HepG2 (cell line): ENCODE results near the gene CDK5RAP1. TPM values are rescaled to one million over a fixed set of nuclear protein-coding genes. Genes with fewer than 3 reads are reported as not detected.

Experiments
- CBFB ChIP-seq: sonication (generic); formaldehyde crosslinking; IDR thresholded peaks from 2 replicates; pipeline ENCODE4 v1.4.0; 2020; ENCODE audit warnings: missing genetic modification reagents
- ELF1 ChIP-seq: sonication (generic); formaldehyde crosslinking; IDR thresholded peaks from 2 replicates; pipeline ENCODE4 v1.4.0; 2020; ENCODE audit warnings: missing genetic modification reagents
- FOXK2 ChIP-seq: fragments of 450-650 bp; IDR thresholded peaks from 2 replicates; pipeline ENCODE4 v1.6.1; 2016
- HDAC1 ChIP-seq: sonication (generic); formaldehyde crosslinking; IDR thresholded peaks from 2 replicates; pipeline ENCODE4 v1.5.1; 2020; ENCODE audit warnings: mild to moderate bottlenecking, missing genetic modification reagents
- KLF16 ChIP-seq, 2 experiments: sonication (generic) in 1 of 2; formaldehyde crosslinking in 1 of 2; IDR thresholded peaks; 2 replicates each; pipeline versions ENCODE4 v1.6.1 to v1.8.0; 2016 to 2023; ENCODE audit warnings: missing genetic modification reagents in 2 of 2, missing compliant biosample characterization in 1 of 2
- MLXIP ChIP-seq: sonication (generic); formaldehyde crosslinking; IDR thresholded peaks from 2 replicates; pipeline ENCODE4 v1.9.0; 2021; ENCODE audit warnings: missing genetic modification reagents, borderline replicate concordance
- MTF1 ChIP-seq: sonication (generic); formaldehyde crosslinking; IDR thresholded peaks from 2 replicates; pipeline ENCODE4 v1.5.0; 2020; ENCODE audit warnings: missing genetic modification reagents
- PCBP2 ChIP-seq: fragments of 200-400 bp; formaldehyde crosslinking; optimal IDR thresholded peaks from 2 replicates; pipeline ENCODE3; 2018; ENCODE audit warnings: low read length, low read depth; ENCODE audit not compliant: poor library complexity, severe bottlenecking
- TCF12 ChIP-seq, 2 experiments: fragments of 450-650 bp in 1 of 2; sonication (generic) in 1 of 2; formaldehyde crosslinking in 1 of 2; IDR thresholded peaks; 2 replicates each; pipeline versions ENCODE4 v1.6.1 to v1.8.0; 2017 to 2022; ENCODE audit warnings: antibody characterized with exemption in 1 of 2, mild to moderate bottlenecking in 1 of 2, missing genetic modification reagents in 1 of 2, moderate library complexity in 1 of 2
- ZNF180 ChIP-seq: sonication (generic); formaldehyde crosslinking; IDR thresholded peaks from 2 replicates; pipeline ENCODE4 v1.4.0; 2020; ENCODE audit warnings: low read depth, missing genetic modification reagents, borderline replicate concordance
- ZNF232 ChIP-seq: sonication (generic); formaldehyde crosslinking; IDR thresholded peaks from 2 replicates; pipeline ENCODE4 v1.4.0; 2020; ENCODE audit warnings: missing genetic modification reagents, borderline replicate concordance
- ZNF44 ChIP-seq: sonication (generic); formaldehyde crosslinking; IDR thresholded peaks from 2 replicates; pipeline ENCODE4 v1.5.1; 2020; ENCODE audit warnings: mild to moderate bottlenecking, missing genetic modification reagents
- ZNF772 ChIP-seq: sonication (generic); formaldehyde crosslinking; IDR thresholded peaks from 2 replicates; pipeline ENCODE4 v1.5.0; 2020; ENCODE audit warnings: mild to moderate bottlenecking, missing genetic modification reagents
- polyA plus RNA-seq, 8 experiments: library from polyadenylated mRNA; depleted of rRNA in 3 of 8; stranded (reverse) in 7 of 8; unstranded in 1 of 8; fragments of >200 nt; fragmentation: Illumina TruSeq in 4 of 8; extraction: Trizol in 4 of 8; gene quantifications; 2 replicates each; pipeline versions ENCODE4 v1.2.1 to v1.2.3, GENCODE V29; 2011 to 2016; ENCODE audit warnings: low read depth in 4 of 8, missing spikeins in 1 of 8, mixed read lengths in 1 of 8; ENCODE audit not compliant: insufficient read depth in 1 of 8
- total RNA-seq, 5 experiments: library from RNA; depleted of rRNA; stranded (reverse); fragments of >200 nt; fragmentation: Illumina TruSeq; extraction: Trizol; gene quantifications; 2 replicates each; pipeline ENCODE4 v1.2.3, GENCODE V29; 2016; ENCODE audit warnings: low read depth in 1 of 5
- TF ChIP-seq, protein P1 (sequence below): sonication (generic); formaldehyde crosslinking; IDR thresholded peaks from 2 replicates; pipeline ENCODE4 v1.4.0; 2020; ENCODE audit warnings: mild to moderate bottlenecking, missing genetic modification reagents
- TF ChIP-seq, protein P2 (sequence below): sonication (generic); formaldehyde crosslinking; IDR thresholded peaks from 2 replicates; pipeline ENCODE4 v1.5.0; 2020; ENCODE audit warnings: missing genetic modification reagents

CDK5RAP1 gene
- total and polyA plus RNA-seq, 2 of the 13 experiments (the other 11 are each of a cell fraction or from before 2014, with no cell fraction given) = 53.6 to 98.2 TPM

GRCh38 chr20:33373735-33374605, 27.3 kb downstream of the CDK5RAP1 start (continued):
- TF ChIP-seq ZNF772 (CRISPR knock-in tag) = peak; percentile 55; the same call in 1 of the 2 replicates
- TF ChIP-seq MLXIP (CRISPR knock-in tag) = no peak
- TF ChIP-seq ZNF44 (CRISPR knock-in tag) = 0 out of 2 replicates have a peak, but pooled peaks have one; percentile 46
- no peak for TF ChIP-seq TCF12 (IDR thresholded peaks at IDR 0.05)
- TF ChIP-seq TCF12 (CRISPR knock-in tag; IDR thresholded peaks at IDR 0.05) = peak; percentile 91
- peak; percentile 81; the same call in 1 of the 2 replicates for TF ChIP-seq ZNF232 (CRISPR knock-in tag)
- TF ChIP-seq FOXK2 = peak; percentile 96
- peak; percentile 71 for TF ChIP-seq ELF1 (CRISPR knock-in tag)
- TF ChIP-seq, protein P1, sequence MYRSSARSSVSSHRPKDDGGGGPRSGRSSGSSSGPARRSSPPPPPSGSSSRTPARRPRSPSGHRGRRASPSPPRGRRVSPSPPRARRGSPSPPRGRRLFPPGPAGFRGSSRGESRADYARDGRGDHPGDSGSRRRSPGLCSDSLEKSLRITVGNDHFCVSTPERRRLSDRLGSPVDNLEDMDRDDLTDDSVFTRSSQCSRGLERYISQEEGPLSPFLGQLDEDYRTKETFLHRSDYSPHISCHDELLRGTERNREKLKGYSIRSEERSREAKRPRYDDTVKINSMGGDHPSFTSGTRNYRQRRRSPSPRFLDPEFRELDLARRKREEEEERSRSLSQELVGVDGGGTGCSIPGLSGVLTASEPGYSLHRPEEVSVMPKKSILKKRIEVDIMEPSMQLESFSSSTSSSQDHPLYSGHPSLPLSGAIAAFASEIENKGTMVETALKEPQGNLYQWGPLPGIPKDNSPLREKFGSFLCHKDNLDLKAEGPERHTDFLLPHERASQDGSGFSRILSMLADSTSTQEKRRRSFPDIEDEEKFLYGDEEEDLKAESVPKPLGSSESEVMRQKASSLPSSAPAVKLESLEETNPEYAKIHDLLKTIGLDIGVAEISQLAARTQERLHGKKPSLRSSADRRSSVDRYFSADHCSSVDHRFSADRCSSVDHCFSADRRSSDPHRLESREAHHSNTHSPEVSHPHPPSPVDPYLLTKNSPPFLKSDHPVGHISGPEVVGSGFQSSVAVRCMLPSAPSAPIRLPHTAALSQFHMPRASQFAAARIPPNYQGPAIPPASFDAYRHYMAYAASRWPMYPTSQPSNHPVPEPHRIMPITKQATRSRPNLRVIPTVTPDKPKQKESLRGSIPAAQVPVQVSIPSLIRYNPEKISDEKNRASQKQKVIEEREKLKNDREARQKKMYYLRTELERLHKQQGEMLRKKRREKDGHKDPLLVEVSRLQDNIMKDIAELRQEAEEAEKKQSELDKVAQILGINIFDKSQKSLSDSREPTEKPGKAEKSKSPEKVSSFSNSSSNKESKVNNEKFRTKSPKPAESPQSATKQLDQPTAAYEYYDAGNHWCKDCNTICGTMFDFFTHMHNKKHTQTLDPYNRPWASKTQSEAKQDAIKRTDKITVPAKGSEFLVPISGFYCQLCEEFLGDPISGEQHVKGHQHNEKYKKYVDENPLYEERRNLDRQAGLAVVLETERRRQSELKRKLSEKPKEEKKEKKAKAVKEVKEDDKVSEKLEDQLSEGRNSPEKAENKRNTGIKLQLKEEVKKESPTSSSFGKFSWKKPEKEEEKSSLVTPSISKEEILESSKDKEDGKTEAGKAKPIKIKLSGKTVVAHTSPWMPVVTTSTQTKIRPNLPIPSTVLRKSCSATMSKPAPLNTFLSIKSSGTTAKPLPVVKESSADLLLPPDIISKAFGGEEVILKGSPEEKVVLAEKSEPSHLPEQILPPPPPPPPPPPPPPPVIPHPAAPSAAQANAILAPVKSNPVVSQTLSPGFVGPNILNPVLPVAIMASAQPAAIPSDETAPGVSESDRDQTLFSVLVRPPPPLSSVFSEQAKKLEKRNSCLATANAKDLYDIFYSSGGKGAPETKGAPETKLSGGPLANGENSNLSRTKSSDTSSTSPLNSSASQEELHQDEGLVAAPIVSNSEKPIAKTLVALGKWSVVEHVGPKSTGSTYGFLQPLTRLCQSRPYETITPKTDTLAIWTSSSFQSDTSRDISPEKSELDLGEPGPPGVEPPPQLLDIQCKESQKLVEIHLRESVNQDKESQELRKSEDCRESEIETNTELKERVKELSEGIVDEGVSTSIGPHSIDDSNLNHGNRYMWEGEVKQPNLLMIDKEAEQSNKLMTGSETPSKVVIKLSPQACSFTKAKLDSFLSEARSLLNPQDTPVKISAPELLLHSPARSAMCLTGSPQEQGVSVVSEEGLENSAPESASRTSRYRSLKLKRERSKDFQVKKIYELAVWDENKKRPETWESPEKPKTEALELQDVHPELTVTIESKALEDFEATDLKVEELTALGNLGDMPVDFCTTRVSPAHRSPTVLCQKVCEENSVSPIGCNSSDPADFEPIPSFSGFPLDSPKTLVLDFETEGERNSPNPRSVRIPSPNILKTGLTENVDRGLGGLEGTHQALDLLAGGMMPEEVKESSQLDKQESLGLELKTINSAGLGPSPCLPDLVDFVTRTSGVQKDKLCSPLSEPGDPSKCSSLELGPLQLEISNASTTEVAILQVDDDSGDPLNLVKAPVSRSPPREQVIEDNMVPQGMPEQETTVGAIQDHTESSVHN (CRISPR knock-in tag) = peak; percentile 72; the same call in 1 of the 2 replicates
- TF ChIP-seq PCBP2 = no peak
- no peak for TF ChIP-seq MTF1 (CRISPR knock-in tag)
- TF ChIP-seq ZNF180 (CRISPR knock-in tag) = no peak
- TF ChIP-seq KLF16 (CRISPR knock-in tag; IDR thresholded peaks at IDR 0.05) = peak in 1 of 2 experiments; percentile 97; a peak in 2 of 4 replicates
- TF ChIP-seq CBFB = 0 out of 2 replicates have a peak, but pooled peaks have one; percentile 72
- TF ChIP-seq, protein P2, sequence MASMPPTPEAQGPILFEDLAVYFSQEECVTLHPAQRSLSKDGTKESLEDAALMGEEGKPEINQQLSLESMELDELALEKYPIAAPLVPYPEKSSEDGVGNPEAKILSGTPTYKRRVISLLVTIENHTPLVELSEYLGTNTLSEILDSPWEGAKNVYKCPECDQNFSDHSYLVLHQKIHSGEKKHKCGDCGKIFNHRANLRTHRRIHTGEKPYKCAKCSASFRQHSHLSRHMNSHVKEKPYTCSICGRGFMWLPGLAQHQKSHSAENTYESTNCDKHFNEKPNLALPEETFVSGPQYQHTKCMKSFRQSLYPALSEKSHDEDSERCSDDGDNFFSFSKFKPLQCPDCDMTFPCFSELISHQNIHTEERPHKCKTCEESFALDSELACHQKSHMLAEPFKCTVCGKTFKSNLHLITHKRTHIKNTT (CRISPR knock-in tag) = no peak
- TF ChIP-seq HDAC1 (CRISPR knock-in tag) = peak; percentile 98
